GM10266 (cell line): ENCODE measurements around the gene IL6ST.

Experiments used
- DNase-seq: peaks from one replicate; pipeline ENCODE4 v3.0.0; 2012; ENCODE audit errors: extremely low spot score
- TF ChIP-seq, protein P1 (sequence below): IDR thresholded peaks from 2 replicates; pipeline ENCODE4 v1.5.1; 2012; ENCODE audit warnings: mild to moderate bottlenecking, low read depth; ENCODE audit not compliant: control insufficient read depth, insufficient read depth; ENCODE audit errors: missing control alignments

The IL6ST gene

DNA sequence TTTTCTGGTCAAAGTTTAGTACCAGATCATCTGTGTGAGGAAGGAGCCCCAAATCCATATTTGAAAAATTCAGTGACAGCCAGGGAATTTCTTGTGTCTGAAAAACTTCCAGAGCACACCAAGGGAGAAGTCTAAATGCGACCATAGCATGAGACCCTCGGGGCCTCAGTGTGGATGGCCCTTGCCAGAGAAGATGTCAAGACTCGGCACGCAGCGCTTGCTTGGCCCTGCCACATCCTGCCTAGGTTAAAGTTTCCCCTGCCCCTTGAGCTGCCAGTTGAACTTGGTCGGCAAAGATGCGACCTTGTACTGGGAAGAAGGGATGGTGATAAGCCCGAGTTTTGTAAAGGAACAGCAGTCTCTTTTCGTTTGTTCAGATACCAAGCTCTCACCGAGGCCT lies 77.8 kb downstream of the IL6ST start:
- DNase-seq: no peak
- TF ChIP-seq, protein P1, sequence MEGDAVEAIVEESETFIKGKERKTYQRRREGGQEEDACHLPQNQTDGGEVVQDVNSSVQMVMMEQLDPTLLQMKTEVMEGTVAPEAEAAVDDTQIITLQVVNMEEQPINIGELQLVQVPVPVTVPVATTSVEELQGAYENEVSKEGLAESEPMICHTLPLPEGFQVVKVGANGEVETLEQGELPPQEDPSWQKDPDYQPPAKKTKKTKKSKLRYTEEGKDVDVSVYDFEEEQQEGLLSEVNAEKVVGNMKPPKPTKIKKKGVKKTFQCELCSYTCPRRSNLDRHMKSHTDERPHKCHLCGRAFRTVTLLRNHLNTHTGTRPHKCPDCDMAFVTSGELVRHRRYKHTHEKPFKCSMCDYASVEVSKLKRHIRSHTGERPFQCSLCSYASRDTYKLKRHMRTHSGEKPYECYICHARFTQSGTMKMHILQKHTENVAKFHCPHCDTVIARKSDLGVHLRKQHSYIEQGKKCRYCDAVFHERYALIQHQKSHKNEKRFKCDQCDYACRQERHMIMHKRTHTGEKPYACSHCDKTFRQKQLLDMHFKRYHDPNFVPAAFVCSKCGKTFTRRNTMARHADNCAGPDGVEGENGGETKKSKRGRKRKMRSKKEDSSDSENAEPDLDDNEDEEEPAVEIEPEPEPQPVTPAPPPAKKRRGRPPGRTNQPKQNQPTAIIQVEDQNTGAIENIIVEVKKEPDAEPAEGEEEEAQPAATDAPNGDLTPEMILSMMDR: no peak

DNA sequence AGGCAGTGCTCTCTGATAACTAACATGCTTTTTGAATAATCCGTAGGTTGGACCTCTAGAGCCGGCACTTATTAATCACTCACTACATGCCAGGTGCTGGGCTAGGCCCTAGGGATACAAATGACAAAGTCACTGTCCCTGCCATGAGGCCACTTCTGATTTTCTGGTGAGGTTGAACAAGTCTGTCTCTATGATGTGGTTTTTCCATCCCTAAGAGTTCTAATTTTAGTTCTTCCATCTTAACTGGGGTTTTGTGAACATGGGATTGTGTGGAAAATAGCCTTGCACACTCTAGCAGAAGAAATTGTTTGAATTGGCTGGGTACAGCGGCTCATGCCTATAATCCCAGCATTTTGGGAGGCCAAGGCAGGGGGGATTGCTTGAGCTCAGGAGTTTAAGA lies 79.0 kb downstream of the IL6ST start:
- DNase-seq: no peak
- TF ChIP-seq, protein P1: no peak

DNA sequence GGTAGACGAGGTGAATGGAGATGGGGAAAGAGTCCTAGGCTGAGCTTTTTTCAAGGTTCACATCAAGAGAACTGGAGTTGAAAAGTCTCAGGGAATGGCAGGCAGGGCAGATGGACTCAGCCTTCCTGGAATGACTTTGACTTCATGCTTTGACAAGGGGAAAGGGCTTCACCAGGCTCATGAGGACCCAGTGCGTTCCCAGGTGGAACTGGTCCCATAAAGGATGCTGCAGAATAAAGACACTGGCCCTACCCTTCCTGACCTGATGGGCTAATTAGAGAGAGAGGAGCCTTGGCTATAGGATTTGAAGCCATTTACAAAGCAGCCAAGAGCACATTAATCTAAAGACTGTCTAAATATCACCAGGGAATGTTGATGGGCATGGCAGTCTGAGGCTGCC lies 79.8 kb downstream of the IL6ST start:
- TF ChIP-seq, protein P1: no peak

DNA sequence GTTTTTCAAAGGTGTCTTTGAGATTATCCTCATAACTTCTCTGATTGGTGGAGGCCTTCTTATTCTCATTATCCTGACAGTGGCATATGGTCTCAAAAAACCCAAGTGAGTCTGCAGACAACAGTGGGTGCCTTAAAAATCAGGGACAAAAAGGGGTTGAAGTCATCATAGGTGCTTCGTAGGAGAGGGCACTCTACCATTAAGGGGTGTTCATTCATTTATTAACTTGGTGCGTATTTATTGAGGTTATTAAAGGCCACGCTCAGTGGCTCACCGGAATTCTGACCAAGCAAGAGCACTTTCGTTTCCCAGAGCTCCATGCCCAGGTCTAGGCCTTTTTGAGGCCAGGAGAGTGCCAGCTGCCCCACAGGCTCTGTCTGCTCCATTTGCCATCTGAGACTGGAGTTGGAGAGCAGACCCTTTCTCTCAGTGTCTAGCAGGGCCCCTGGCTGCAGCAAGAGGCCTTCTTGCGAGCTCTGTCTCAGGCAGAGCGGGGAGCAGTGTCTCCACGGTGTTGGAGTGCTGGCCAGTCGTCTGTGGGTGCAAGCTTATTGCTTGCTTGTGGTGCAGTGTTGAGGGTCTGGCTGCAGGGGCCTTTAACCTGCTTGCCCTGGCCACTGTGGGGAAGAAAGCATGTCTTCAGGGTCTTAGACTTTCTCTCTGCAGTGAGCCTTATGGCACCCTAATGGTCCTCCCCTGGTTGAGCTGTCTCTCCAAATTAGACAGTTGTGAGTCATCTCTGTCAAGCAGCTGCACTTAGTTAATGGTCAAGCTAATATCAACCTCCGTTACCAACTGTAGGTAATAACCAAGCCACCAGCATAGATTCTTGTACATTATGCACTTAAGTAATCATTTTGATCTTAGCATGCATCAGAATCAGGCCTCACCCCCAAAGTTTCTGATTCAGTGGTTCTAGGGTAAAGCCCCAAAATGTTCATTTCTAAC lies 81.0 kb downstream of the IL6ST start:
- DNase-seq: no peak
- TF ChIP-seq, protein P1: no peak

More for the DNA sequence above, 79.8 kb downstream of the IL6ST start:
- no peak for DNase-seq

DNA sequence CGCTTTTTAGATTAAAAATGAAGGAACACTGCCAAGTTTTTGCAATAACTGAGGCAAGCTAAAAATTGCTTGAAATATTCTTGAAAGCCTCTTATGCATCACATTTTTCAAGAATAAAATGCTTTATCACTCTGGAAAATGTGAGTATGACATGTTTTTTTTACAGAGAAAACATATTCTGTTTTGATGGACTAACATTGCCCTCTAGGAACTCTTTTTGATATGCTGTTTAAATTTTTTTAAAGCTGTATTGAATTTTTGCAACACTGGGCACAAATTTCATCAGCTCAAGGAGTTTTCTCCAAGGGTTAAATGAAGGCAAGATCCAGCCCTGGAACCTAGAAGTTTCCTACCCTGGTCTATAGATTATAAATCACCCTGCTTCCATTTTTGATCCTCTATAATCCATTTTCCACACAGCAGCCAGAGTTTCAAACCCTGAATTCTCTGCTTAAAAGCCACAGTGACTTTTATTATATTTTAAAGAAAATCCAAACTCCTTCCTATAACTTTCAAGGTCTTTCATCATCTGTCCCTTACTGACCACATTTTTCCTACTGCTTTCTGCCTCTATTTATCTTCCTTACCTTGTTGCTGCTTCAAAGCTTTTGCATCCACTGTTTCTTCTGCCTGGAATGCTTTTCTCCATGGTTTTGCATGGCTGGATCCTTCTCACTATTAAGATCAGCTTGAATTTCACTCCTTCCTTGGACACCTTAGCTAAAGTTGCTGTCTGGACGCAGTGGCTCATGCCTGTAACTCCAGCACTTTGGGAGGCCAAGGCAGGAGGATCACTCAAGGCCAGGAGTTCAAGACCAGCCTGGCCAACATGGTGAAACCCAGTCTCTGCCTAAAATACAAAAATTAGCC lies 82.7 kb downstream of the IL6ST start:
- TF ChIP-seq, protein P1: no peak
- no peak for DNase-seq

DNA sequence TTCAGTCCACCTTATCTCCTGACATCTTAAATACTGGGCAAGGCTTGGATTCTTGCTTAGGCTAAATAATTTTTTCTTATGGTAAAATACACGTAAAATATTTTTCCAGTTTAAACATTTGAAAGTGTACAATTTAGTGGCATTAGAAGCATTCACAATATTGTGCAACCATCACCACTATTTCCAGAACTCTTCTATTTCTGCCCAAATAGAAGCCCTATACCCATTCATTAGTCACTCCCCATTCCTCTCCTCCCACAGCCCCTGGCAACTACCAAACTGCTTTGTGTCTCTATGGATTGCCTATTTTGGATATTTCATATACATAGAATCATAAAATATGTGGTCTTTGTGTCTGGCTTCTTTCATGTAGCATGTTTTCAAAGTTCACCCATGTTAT lies 86.0 kb downstream of the IL6ST start:
- no peak for DNase-seq
- TF ChIP-seq, protein P1: no peak
